Endodermal cell (in vitro differentiated cells): ENCODE measurements around the gene PBXIP1. TPM values are rescaled to one million over a fixed set of nuclear protein-coding genes. Genes with fewer than 3 reads are reported as not detected.

Experiments used
- DNase-seq: peaks from one replicate; pipeline ENCODE4 v3.0.0-alpha.2; 2017
- H3K27ac ChIP-seq: 2 replicates; pipeline ENCODE4 v1.5.1; 2013; ENCODE audit warnings: mild to moderate bottlenecking, low read depth, low read length, moderate library complexity
- H3K27me3 ChIP-seq: 2 replicates; pipeline ENCODE4 v1.6.1; 2013; ENCODE audit warnings: mild to moderate bottlenecking, low read length, moderate library complexity; ENCODE audit not compliant: insufficient read depth, control insufficient read depth, poor library complexity, severe bottlenecking
- H3K36me3 ChIP-seq: 2 replicates; pipeline ENCODE4 v1.7.0; 2013; ENCODE audit warnings: mild to moderate bottlenecking, low read length, moderate library complexity; ENCODE audit not compliant: control insufficient read depth, insufficient read depth
- H3K4me1 ChIP-seq: one replicate; pipeline ENCODE4 v1.7.0; 2013; ENCODE audit warnings: low read length; ENCODE audit not compliant: control insufficient read depth, insufficient read depth
- H3K4me3 ChIP-seq: 2 replicates; pipeline ENCODE4 v1.5.1; 2013; ENCODE audit warnings: mild to moderate bottlenecking, low read length, moderate library complexity
- H3K9ac ChIP-seq: 2 replicates; pipeline ENCODE4 v1.6.1; 2013; ENCODE audit warnings: mild to moderate bottlenecking, low read length, moderate library complexity; ENCODE audit not compliant: poor library complexity, severe bottlenecking; ENCODE audit errors: extremely low read depth
- H3K9me3 ChIP-seq: 2 replicates; pipeline ENCODE4 v1.6.1; 2013; ENCODE audit warnings: mild to moderate bottlenecking, low read length, moderate library complexity; ENCODE audit not compliant: control insufficient read depth
- H3K27ac Mint-ChIP-seq: 2 replicates; pipeline ENCODE4 v1.8.0; 2020; ENCODE audit warnings: mixed read lengths
- H3K27me3 Mint-ChIP-seq: 2 replicates; pipeline ENCODE4 v1.8.0; 2021; ENCODE audit warnings: mild to moderate bottlenecking, mixed read lengths; ENCODE audit not compliant: insufficient read depth
- H3K36me3 Mint-ChIP-seq: 2 replicates; pipeline ENCODE4 v1.8.0; 2020; ENCODE audit warnings: low read depth, mixed read lengths
- H3K4me1 Mint-ChIP-seq: 2 replicates; pipeline ENCODE4 v1.8.0; 2020; ENCODE audit warnings: mixed read lengths
- H3K4me3 Mint-ChIP-seq: 2 replicates; pipeline ENCODE4 v1.8.0; 2020; ENCODE audit warnings: mild to moderate bottlenecking, moderate library complexity, mixed read lengths
- H3K9me3 Mint-ChIP-seq: 2 replicates; pipeline ENCODE4 v1.8.0; 2020; ENCODE audit warnings: mild to moderate bottlenecking, mixed read lengths
- WGBS, 2 experiments: methylation state at CpG; one replicate each; pipeline versions ENCODE4 v1.1.5 to v1.1.7; 2013; ENCODE audit warnings: missing lambda C conversion rate in 2 of 2, mixed read lengths in 1 of 2; ENCODE audit not compliant: insufficient coverage in 1 of 2, insufficient read length in 1 of 2; 5-methylcytosine and 5-hydroxymethylcytosine counted together
- total RNA-seq, 2 donors: library from RNA; stranded (reverse); fragmentation: NEBNext Ultra II Directional in 1 of 2; extraction: Animal tissue kit (Norgen Biotek cat#: 25700) in 1 of 2; gene quantifications; 2 replicates in 1 of 2; 3 replicates in 1 of 2; pipeline ENCODE4 v1.2.1, GENCODE V29; 2021
- TF ChIP-seq, protein P1 (sequence below): fragments of 200-600 bp; sonication (generic); conservative IDR thresholded peaks from 2 replicates; pipeline ENCODE4 v1.5.0; 2021; ENCODE audit warnings: antibody characterized with exemption, mild to moderate bottlenecking

Gene PBXIP1
- total RNA-seq, 2 donors from 2014 or later = 42.5 to 61.3 TPM

DNA sequence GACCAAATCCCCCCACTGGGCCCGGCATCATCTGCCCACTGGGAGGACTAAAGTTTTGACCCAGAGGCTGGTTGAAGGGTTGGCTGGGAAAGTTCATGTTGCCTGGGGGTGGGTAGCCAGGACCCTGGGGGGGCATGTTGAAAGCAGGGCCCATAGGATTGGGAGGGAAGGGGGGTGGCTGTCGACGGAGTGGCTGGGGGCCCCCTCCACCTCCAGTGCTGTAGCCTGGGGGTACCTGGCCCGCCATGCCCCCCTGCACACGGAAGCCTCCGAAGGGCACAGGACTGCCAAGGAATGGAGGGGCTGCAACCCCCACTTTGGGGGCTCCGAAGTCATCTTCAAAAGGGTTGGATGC lies 3.5 kb upstream of the PBXIP1 start:
- H3K4me1 ChIP-seq = peaks cover 13% of the 10 kb centered on the region
- WGBS, 2 experiments = 98 to 100% methylated on average over 1 to 7 of the region's 7 CpGs
- Mint-ChIP-seq H3K36me3 (peaks cover 23% of the 10 kb centered on the region), H3K9me3 (no peaks in the 10 kb centered on the region), H3K27ac (no peak overlapping the region), H3K4me1 (peaks cover 45% of the 10 kb centered on the region), H3K4me3 (peak overlapping the region; percentile 77), H3K27me3 (no peaks in the 10 kb centered on the region)
- H3K36me3 ChIP-seq = peaks cover 39% of the 10 kb centered on the region
- no peaks in the 10 kb centered on the region for H3K27me3 ChIP-seq
- H3K4me3 ChIP-seq = no peak overlapping the region
- TF ChIP-seq, protein P1, sequence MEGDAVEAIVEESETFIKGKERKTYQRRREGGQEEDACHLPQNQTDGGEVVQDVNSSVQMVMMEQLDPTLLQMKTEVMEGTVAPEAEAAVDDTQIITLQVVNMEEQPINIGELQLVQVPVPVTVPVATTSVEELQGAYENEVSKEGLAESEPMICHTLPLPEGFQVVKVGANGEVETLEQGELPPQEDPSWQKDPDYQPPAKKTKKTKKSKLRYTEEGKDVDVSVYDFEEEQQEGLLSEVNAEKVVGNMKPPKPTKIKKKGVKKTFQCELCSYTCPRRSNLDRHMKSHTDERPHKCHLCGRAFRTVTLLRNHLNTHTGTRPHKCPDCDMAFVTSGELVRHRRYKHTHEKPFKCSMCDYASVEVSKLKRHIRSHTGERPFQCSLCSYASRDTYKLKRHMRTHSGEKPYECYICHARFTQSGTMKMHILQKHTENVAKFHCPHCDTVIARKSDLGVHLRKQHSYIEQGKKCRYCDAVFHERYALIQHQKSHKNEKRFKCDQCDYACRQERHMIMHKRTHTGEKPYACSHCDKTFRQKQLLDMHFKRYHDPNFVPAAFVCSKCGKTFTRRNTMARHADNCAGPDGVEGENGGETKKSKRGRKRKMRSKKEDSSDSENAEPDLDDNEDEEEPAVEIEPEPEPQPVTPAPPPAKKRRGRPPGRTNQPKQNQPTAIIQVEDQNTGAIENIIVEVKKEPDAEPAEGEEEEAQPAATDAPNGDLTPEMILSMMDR = no peak
- H3K27ac ChIP-seq = no peak overlapping the region
- H3K9me3 ChIP-seq = no peaks in the 10 kb centered on the region
- no peak for DNase-seq
- no peak overlapping the region for H3K9ac ChIP-seq

DNA sequence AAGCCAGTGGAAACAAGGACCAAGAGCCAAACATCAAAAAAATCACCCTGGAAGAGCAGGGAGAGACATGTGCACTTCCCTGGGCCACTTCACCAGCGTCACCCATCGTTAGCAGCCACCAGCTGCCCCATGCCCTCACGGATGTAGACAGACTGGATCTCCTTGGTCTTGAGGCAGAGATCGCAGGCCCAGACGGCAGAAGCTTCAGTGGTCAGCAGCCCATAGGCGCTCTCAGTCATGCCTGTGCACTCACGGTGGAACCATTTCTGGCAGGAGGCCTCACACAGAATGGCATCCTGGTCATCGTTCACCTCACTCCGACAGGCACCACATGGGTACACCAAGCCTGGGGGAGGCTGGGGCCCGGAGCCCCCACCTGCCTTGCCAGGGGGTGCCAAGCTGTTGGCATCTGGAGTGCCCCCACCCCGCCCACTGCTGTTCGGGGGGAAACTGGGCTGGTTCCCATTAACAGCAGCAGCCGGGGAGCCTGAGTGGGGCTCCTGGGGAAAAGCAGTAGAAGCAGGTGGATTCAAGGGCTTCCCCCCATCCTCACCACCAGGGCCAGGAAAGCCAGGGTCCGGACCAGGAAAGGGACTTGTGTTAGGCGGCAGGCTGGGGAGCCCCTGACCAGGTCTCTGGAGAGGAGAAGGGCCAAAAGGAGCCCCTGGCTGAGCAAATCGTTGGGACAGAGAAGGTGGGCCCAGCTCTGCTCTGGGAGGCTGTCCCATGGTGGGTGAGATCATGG lies 3.0 kb upstream of the PBXIP1 start:
- Mint-ChIP-seq H3K27ac (no peak overlapping the region), H3K27me3 (no peaks in the 10 kb centered on the region), H3K36me3 (peaks cover 21% of the 10 kb centered on the region), H3K4me3 (no peak overlapping the region), H3K9me3 (no peaks in the 10 kb centered on the region), H3K4me1 (peaks cover 50% of the 10 kb centered on the region)
- WGBS, 2 experiments = 94 to 96% methylated on average over 8 to 16 of the region's 16 CpGs
- Histone ChIP-seq H3K9ac (no peak overlapping the region), H3K9me3 (no peaks in the 10 kb centered on the region), H3K4me1 (peaks cover 14% of the 10 kb centered on the region), H3K27me3 (no peaks in the 10 kb centered on the region), H3K36me3 (peaks cover 33% of the 10 kb centered on the region), H3K27ac (no peak overlapping the region), H3K4me3 (no peak overlapping the region)
- DNase-seq = no peak
- TF ChIP-seq, protein P1 = no peak

DNA sequence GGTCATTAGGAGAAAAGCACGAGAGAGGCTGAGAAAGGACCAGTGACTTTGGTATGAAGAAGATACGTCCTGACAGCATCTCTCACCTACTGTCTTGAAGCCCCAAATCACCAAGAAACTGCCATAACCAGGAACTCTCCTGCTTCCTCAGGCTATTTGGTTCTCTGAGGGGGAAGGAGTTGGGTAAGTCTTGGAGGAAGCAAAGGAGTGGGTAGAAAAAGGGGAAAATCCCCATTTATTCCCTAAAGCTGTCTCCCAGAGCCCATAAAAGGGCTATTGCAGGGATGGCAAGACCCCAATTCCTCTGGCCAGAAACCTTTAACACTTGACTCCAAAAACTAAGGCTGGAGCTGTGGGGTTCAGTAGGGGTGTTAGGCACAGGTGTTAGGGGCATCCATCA lies 2.1 kb upstream of the PBXIP1 start:
- DNase-seq = no peak
- H3K4me1 ChIP-seq = peaks cover 19% of the 10 kb centered on the region
- 92 to 94% methylated on average over 2 of the region's 2 CpGs for WGBS, 2 experiments
- no peak overlapping the region for H3K4me3 Mint-ChIP-seq
- no peaks in the 10 kb centered on the region for H3K27me3 ChIP-seq
- H3K9me3 ChIP-seq = no peaks in the 10 kb centered on the region
- H3K27ac Mint-ChIP-seq = no peak overlapping the region
- no peaks in the 10 kb centered on the region for H3K27me3 Mint-ChIP-seq
- H3K4me1 Mint-ChIP-seq = peaks cover 55% of the 10 kb centered on the region
- no peak overlapping the region for H3K9ac ChIP-seq
- H3K9me3 Mint-ChIP-seq = no peaks in the 10 kb centered on the region
- TF ChIP-seq, protein P1 = no peak
- no peak overlapping the region for H3K4me3 ChIP-seq
- peaks cover 17% of the 10 kb centered on the region for H3K36me3 Mint-ChIP-seq
- no peak overlapping the region for H3K27ac ChIP-seq
- peaks cover 25% of the 10 kb centered on the region for H3K36me3 ChIP-seq
